GM18526 (cell line): ENCODE data around the gene USH1C.

Source experiments
- POLR2A ChIP-seq: IDR thresholded peaks from 3 replicates; pipeline ENCODE4 v1.6.1; 2011; ENCODE audit not compliant: insufficient read length; ENCODE audit errors: extremely low read depth

The USH1C gene

DNA sequence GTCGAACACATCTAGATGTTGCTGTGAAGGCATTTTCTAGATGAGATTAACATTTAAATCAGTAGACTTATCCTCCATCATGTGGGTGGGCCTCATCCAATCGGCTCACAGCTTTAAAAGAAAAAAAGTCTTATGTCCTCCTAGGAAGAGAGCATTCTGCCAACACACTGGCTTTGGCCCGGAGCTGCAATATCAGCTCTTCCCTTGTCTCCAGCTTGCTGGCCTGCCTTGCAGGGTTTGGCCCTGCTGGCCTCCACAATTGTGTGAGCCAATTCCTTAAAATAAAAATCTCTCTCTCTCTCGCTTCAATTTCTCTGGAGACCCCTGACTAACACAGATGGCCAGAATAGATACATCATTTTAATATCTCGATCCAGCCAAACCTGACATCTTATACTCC lies 54.5 kb downstream of the USH1C start:
- TF ChIP-seq POLR2A: no peak

DNA sequence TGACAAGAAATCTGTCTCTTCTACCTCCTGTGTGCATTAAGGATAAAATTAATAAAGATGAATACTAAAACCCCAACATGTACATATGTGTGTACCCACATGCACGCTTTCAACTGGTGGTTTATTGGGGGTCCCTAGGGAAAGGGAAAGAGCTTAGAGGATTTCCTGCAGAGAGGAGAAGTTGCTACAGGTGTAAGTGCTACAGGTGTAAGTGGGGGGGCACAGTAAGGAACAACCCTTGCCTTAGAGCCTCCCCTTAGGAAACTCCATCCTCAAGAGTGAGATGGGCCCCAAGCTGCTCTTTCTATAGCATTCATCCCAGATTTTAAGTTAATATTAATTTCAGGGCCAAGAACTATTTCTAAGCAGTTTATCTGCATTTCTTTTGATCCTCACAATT lies 55.7 kb downstream of the USH1C start:
- TF ChIP-seq POLR2A: no peak

DNA sequence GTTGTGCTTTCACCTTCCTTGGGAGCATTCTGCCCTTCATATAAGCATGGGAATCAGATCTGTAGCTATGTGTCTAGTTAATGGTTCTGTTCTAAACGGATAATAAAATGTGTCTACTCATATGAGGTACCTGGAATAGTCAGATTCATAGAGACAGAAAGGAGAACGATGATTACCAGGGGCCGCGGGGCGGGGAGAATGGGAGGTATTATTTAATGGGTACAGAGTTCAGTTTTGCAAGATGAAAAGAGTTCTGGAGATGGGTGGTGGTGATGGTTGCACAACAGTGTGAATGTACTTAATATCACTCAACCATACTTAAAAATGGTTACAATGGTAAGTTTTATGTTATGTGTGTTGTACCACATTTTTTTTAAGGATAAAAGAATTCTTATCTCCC lies 57.6 kb downstream of the USH1C start:
- TF ChIP-seq POLR2A: no peak

DNA sequence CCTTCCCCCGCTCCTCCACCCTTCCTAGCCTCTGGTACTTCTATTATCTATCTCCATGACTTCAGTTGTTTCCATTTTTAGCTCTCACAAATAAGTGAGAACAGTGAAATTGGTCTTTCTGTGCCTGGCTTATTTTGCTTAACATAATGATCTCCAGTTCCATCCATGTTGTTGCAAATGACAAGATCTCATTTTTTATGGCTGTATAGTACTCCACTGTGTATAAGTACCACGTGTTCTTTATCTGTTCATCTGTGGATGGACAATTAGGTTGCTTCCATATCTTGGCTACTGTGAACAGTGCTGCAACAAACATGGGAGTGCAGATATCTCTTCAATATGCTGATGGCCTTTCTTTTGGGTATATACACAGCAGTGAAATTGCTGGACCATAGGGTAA lies 60.7 kb downstream of the USH1C start:
- TF ChIP-seq POLR2A: no peak

DNA sequence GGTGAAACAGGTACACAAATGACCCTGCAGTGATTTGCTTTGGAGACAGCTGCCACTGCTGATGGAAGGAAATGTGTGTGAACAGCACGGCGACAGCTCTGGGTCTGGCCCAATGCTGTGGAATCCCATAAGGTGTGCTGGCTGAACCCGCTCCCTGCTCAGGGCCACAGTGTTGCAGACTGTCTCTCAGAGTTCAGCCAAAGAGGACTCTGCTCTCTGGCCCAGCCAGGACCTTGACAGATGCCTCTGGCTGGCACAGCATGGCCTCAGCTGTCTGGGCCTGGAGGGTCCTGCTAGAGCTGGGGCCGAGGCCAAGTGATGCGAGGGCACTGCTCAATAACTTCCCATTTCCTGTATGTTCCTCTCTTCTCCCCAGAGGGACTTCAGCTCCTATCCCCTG lies 62.3 kb downstream of the USH1C start:
- no peak for TF ChIP-seq POLR2A

DNA sequence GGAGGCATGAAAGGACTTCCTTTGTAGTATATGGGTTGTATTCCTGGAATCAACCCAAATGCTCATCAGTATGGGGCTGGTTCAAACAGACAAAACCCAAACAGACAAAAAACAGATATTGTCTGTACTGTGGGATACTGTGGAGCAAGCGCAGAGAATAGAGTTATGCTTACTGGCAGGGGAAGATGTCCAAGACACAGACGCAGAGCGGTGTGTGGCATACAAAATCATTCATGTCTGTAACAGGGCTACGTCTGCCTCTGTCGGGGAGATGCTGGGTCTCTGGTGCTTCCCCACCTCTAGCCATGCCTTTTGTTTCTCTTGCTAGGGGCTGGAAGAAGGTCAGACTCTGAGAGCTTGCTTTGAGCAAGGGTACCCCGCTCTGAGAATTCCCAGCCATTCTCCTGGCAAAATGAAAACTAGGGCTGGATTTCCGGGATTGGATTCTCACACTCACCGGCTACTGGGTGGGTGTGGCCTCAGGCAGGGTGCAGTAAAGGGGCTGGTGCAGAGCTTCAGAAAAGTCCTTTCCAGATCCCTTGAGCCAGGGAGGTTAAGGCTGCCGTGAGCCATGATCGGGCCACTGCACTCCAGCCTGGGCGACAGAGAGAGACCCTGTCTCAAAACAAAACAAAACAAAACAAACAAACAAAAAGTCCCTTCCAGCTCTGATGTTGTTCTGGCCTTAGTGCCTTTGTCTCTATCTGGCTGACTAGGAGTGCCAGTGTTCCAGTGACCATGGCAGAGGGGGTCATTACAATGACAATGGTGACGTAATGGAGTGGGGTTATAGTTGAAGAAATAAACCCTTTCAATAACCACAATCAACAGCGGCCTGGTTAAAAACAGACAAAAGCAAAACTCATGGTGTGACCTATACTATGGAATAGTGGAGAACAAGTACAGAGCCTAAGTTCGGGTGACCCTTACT lies 64.7 kb downstream of the USH1C start:
- no peak for TF ChIP-seq POLR2A

DNA sequence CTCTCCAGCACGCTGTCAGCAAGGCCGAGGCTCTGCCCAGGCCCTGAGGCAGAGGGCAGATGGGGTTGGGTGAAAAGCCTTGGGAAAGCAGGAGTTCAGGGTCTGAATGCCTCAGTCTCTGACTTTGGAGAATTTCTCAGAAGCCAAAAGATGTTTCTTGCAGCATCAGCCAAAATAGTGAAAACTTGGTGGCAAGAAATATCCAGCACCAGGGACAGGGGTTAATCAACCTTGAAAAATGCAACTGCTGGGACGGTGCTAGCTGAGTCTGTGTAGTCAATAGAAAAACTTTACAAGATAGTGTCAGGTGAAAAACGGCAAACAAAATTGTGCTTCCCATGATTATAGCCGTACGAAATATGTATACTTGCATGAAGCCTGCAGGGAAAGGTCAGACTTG lies 66.1 kb downstream of the USH1C start:
- no peak for TF ChIP-seq POLR2A

DNA sequence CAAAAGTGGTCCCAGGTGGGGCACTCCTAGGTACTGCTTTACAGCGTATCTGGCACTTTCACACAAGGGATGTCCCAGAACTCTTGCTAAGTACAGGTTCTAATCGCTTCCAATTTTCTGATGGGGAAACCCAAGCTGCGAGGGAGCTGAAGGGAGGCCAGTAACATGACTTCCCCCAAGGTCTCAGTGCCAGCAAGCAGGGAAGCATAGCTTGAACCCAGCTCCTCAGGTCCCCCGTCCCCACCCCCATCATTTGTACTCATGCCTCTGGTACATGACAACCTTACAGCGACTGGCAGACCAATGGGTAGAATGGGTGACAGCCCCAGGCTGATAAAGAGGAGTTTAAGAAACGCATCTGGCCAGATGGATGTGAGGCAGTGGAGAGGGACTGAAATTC lies 66.9 kb downstream of the USH1C start:
- no peak for TF ChIP-seq POLR2A

DNA sequence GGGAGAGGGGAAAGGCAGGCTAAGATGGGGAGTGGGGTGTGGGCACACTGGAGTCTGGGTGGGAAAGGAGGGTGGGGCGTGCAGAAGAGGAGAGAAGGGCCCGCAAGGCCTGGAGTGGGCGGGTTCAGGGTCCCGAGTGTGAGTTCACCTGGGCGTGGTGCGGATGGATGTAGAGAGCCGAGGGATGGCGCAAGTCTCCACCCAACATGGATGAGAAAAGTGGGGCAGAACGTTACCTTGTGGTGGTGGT lies 67.2 kb downstream of the USH1C start:
- no peak for TF ChIP-seq POLR2A

DNA sequence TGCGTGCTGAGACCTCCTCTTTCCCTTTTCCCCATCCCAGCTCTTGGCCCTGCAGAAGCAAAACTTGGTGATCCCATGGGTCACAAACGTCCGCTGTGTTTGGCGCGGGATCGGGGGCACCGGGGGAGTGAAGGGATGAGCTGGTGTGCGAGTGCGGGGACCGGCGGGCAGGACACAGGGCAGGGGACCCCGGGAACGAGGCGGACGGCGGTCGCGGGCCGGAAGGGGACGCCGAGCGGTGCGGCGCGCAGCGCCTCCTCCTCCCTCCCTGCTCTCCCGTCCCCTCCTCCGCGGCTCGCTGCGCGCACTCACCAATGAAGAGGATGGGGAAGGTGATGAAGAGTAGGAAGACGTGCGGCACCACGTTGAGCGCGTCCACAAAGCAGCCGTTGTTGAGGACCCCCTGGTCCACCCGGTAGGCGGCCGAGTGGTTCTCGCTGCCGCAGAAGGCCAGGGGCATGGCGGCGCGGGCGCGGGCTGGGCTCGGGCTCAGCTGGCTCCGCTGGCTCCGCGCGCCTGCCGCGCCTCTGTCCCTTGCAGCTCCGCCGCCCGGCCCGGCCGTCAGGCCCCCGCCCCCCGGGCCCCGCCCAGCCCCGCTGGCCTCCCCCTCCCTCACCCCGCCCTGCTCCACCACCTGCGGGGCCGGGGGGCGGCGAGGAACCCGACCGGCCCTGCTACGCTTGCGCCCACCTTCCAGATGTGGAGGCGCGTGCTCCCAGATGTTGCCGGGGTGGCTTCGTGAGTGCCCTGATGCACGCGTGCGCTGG lies 67.7 kb downstream of the USH1C start, which contains the start of gene ABCC8:
Gene ABCC8 (minus strand): TSS at position 529 of the 767 bp plus-strand sequence. CDS start 69 bp downstream, at position 460.
- TF ChIP-seq POLR2A: no peak

DNA sequence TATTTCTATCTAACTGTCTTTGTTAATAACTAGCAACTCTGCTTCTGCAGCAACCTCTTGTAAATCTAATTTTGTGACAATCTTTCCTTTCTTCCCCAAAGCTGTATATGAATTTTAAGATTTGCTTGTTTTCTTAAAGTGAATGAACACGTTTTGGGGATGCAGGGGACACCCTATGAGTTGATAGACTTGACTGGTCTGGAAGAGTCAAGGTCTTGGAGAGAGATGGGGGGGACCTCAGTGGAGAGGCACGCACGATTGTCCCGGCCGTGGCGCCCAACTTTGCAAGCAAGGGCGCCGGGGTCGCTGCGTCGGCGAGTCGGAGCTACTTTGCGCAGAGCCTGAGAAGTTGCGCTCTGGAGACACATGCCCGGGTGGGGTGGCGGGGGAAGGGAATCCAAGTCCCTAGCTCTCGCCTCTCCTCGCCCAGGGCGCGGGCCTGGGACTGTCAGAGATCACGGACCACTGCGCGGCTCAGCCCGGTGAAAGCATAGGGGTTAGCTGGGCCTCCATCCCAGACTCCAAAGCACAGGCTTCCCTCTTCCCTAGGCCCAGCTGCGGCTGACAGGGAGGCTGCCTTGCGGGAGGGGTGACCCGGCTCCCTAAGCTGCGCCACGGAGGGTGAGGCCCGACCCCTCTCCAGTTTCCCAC lies 68.4 kb downstream of the USH1C start:
- no peak for TF ChIP-seq POLR2A

DNA sequence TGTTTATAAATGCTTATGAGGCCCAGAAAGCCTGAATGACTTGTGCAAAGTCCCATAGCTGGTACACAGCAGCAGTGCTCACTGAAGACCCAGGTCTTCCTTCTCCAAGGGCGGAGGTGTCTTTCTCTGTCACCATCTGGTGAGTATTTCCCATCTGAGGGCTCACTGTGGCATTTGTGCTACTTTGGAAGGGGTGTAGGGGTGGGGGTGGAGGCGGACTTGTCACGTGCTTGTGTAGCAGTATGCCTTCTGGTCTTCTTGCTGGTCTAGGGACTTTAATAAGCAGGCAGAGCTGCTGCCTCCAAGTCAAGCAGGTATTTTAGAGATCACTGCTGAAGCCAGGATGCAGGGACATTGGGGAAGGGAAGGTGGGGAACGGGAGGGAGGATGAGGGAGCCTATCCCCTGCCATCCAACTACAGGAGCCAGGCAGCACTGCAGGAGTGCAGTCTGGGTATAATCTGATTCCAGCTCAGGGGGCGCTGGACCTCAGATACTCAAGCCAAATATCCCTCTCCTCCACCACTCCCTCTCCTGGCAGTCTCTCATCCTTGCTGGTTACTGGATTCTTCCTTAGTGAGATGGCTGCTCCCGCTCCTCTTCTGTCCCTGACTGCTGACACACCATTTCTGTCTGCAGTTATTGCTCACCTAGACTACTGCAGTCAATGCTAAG lies 71.0 kb downstream of the USH1C start:
- TF ChIP-seq POLR2A: no peak

DNA sequence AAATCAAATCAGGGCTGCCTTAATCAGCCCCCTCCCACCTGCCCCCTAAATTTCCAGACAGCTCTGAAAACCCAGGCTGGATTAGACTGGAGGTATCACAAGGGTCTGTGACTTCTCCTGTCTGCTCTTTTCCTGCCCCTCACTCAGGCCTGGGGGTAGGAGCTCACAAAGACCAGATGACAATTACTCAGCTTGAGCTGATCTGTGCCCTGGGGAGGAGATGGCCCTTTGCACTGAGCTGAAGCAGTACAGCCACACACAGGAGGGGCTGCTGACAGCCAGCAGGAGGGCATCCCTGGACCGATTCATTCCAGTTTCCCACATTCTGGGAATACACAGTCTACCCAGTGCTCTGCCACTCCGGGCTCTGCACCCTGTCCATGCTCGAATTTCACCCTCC lies 71.7 kb downstream of the USH1C start:
- TF ChIP-seq POLR2A: no peak

DNA sequence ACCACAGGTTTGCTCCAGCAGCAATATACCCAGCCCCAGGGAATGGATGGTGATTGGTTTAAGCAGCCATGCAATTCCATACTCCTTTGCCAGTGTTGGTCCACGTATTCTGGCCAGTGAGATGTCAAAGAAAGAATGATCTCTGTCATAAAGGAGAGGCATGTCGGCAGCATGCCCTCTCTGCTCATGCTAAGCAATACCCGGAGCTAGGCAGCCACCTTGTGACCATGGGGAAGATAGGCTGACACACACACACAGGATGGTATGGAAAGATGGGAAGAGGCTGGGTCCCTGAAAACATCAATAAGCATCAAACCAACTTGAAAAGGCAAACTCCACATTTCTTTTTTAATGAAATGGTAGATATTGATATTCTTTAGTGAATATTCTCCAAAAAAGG lies 72.7 kb downstream of the USH1C start:
- TF ChIP-seq POLR2A: no peak

DNA sequence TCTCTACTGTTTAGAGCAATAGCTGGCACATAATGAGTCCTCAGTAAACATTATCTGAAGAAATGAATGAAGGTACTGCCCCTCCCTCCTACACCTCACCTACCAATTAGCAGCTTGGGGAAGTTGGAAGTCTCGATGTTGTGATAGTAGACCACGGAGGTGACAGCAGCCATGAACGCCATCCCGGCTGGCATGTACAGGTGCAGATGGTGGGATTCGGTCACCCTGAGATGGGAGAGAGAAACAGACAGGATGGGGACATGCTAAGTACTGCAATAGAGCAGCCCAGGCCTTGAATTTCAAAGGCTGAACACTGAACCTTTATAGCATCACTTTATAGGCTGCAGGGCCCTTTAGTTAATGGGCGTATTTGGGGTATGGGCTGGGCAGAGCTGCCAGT lies 74.2 kb downstream of the USH1C start:
- TF ChIP-seq POLR2A: no peak
